Effector CD4-positive, alpha-beta T cell (primary cell): ENCODE data around the gene AAGAB.
"Not testable (repeated sequence)": the region's sequence is repeated elsewhere in the genome, so short reads cannot be mapped to it uniquely, and the experiment has no call there.

Experiments
- DNase-seq: peaks from one replicate; pipeline ENCODE4 v3.0.0-alpha.2; 2020
- total RNA-seq: gene quantifications from one replicate; lab custom pipeline; 2026; lab: John Stamatoyannopoulos, UW

AAGAB gene
- total RNA-seq, result 21.8 reads per million, percentile 48 among the genes with 10 or more reads in this experiment

- DNase-seq, result peak; percentile 91
Observed at GRCh38 chr15:67254238-67255175, at the start of gene AAGAB, which contains the start of gene IQCH. Gene AAGAB, minus strand, starts transcription at chr15:67254661. Its CDS starts 30 bp downstream, at chr15:67254631. Gene IQCH, plus strand, starts transcription at chr15:67254786. Its CDS starts 111 bp downstream, at chr15:67254897.

- DNase-seq, result no peak
Observed at GRCh38 chr15:67303490-67304363, 49.3 kb upstream of the AAGAB start.

- no peak for DNase-seq
Observed at GRCh38 chr15:67300266-67301025, 46.0 kb upstream of the AAGAB start.

- DNase-seq, result no peak
Observed at GRCh38 chr15:67296684-67297083, 42.2 kb upstream of the AAGAB start.

- no peak for DNase-seq
Observed at GRCh38 chr15:67296188-67296587, 41.7 kb upstream of the AAGAB start.

- DNase-seq, result no peak
Observed at GRCh38 chr15:67290319-67290718, 35.9 kb upstream of the AAGAB start.

GRCh38 chr15:67286400-67286799 lies 31.9 kb upstream of the AAGAB start:
- DNase-seq, result not testable (repeated sequence)

- not testable (repeated sequence) for DNase-seq
Observed at GRCh38 chr15:67285625-67286024, 31.2 kb upstream of the AAGAB start.

GRCh38 chr15:67281714-67282113 lies 27.3 kb upstream of the AAGAB start:
- DNase-seq, result no peak

- no peak for DNase-seq
Observed at GRCh38 chr15:67280217-67280616, 25.8 kb upstream of the AAGAB start.

- no peak for DNase-seq
Observed at GRCh38 chr15:67276666-67277065, 22.2 kb upstream of the AAGAB start.

- DNase-seq, result no peak
Observed at GRCh38 chr15:67274236-67274635, 19.8 kb upstream of the AAGAB start.

GRCh38 chr15:67267951-67268941 lies 13.8 kb upstream of the AAGAB start:
- no peak for DNase-seq

GRCh38 chr15:67267440-67267839 lies 13.0 kb upstream of the AAGAB start:
- DNase-seq, result no peak

- no peak for DNase-seq
Observed at GRCh38 chr15:67266870-67267269, 12.4 kb upstream of the AAGAB start.

- DNase-seq, result no peak
Observed at GRCh38 chr15:67259806-67260205, 5.3 kb upstream of the AAGAB start.

GRCh38 chr15:67259379-67259778 lies 4.9 kb upstream of the AAGAB start:
- DNase-seq, result no peak

GRCh38 chr15:67258412-67258811 lies 4.0 kb upstream of the AAGAB start:
- not testable (repeated sequence) for DNase-seq

GRCh38 chr15:67256051-67256450 lies 1.6 kb upstream of the AAGAB start:
- no peak for DNase-seq

GRCh38 chr15:67253549-67254237 lies 768 bp downstream of the AAGAB start:
- no peak for DNase-seq

- no peak for DNase-seq
Observed at GRCh38 chr15:67253101-67253500, 1.4 kb downstream of the AAGAB start.
